HFF-Myc (cell line): ENCODE results near the gene WASHC4.

Experiments
- DNase-seq: peaks from one replicate; pipeline ENCODE4 v3.0.0-alpha.2; 2011; ENCODE audit warnings: low read depth; ENCODE audit errors: extremely low read depth
- H3K4me3 ChIP-seq: replicated peaks from 2 replicates; pipeline ENCODE4 v1.5.1; 2011; ENCODE audit warnings: low read depth, mild to moderate bottlenecking, control low read depth, low read length
- CTCF ChIP-seq: IDR thresholded peaks from 2 replicates; pipeline ENCODE4 v1.5.1; 2012; ENCODE audit warnings: mild to moderate bottlenecking, low read depth, low read length, control low read depth; ENCODE audit errors: missing control alignments

Gene WASHC4

DNA sequence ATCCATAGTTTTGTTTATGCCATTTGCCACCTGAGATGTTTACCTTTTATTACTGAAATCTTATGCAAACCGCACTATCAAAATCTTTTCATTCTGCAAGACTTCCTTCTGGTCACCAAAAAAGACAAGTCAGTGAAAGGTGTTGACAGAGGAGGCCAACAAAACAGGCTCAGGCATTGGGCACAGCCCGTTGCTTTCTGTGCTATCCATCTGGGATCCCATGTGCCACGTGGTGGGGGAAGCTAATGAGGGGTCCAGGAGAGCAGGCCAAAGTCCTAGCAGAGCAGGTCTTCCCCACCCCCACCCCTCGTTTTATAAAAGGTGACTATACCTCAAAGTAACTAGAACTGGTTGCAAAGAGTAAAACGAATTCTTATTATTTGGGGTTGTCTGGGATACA, 24.5 kb upstream of the WASHC4 start:
- TF ChIP-seq CTCF = no peak
- no peak for DNase-seq
- peak overlapping the region; percentile 86 for H3K4me3 ChIP-seq

DNA sequence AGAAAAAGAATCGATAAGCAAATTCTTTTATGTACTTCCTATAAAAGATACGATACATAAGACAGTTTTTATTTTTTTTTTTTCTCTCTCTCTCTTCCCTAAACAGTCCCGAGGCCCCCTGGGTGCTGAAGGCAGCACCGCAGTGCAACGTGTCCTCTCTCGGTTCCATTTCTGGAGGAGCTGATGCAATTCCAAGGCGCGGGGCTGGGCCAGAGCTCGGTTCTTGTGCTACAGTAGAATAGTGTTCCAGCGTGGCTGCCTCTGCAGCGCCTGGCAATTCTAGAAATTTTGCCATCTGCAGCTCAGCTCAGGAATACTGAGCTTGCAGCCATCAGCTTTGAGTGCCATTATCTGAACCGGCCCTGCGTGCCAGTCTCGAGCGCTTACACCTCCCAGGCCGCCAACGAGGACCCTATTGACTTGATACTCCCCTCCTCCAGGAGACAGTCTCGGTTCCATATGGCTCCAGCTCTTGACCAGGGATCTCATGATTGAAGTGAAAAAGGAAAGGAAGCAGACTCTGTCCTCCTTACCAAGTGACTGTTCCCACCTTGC, 23.9 kb upstream of the WASHC4 start:
- H3K4me3 ChIP-seq = peak overlapping the region; percentile 86
- no peak for DNase-seq
- TF ChIP-seq CTCF = no peak

DNA sequence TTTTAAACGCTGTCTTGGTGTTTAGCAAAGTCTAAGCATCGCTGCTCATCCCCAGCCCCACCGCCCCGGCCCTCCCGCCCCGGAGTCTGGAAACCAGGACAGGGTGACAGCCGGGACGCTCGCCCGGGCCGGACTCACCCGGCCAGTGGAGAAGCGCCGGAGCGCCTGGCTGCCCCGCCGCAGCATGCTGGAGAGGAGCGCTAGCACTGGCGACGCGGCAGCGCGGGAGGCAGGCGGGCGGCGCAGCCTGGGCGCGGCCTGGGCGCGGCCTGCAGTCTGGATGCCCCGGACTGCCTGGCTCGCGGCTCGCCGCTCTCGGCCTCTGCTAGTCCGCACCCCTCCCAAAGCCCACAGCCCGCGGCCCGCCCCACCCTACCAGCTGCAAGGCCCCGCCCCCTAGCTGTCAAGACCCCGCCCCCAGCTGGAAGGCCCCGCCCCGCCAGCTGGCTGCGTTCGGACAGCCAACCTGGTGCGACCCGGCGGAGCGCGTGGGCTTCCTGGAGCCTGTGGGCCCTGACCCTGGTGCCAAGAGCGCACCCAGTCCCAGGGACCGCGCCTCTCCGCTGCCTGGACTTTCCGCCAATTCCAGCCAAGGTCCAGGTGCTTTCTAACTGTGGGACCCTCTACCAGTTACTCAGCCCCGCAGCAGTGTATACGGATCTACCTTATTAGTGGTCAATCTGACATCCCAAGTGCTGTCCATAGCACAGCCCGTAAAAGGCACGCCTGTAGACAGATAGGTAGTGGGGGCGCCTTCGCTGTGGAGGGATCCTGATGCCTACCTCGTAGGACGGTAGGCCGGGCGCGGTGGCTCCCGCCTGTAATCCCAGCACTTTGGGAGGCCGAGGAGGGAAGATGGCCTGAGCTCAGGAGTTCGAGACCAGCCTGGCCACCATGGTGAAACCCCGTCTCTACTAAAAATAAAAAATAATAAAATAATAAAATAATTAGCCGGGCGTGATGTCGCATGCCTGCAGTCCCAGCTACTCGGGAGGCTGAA, 23.0 kb upstream of the WASHC4 start, which contains the start of gene ALDH1L2:
Gene ALDH1L2, minus strand, starts transcription at position 208 of the 1,000 bp plus-strand sequence. Its CDS starts 22 bp downstream, at position 186.
- no peak for TF ChIP-seq CTCF
- peak; percentile 38 for DNase-seq
- peak within 1 kb of the TSS; percentile 86 for H3K4me3 ChIP-seq

DNA sequence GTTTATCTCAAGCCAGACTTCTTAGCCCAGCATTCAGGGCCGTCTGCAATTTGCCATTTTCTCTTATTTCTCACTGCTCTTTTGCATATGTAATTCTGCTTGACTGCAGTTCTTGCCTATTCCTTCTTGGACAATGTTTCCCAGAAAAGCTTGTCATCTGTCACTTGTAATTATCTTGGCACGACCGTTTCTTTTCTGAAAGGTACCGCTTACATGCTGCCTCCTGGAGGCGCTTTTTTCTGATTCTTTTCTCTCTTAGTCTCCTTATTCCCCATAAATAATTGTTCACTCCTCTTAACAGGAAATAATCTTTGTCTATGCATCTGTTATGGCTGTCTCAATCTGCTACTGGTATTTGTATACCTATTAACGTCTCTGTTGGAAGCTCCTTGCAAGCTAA, 22.0 kb upstream of the WASHC4 start:
- no peak overlapping the region for H3K4me3 ChIP-seq
- no peak for TF ChIP-seq CTCF
- DNase-seq = no peak

GRCh38 chr12:105089817-105090216, 17.7 kb upstream of the WASHC4 start:
- no peak for DNase-seq
- no peak overlapping the region for H3K4me3 ChIP-seq
- TF ChIP-seq CTCF = no peak

GRCh38 chr12:105090361-105090760, 17.2 kb upstream of the WASHC4 start:
- no peak for TF ChIP-seq CTCF
- H3K4me3 ChIP-seq = no peak overlapping the region
- no peak for DNase-seq
